Progenitor cell of endocrine pancreas (in vitro differentiated cells): ENCODE data around the gene OOSP2. TPM values are rescaled to one million over a fixed set of nuclear protein-coding genes. Genes with fewer than 3 reads are reported as not detected.

Source experiments
- DNase-seq: peaks from one replicate; pipeline ENCODE4 v3.0.0; 2021; ENCODE audit warnings: low spot score; ENCODE audit not compliant: unreplicated experiment
- H3K27ac Mint-ChIP-seq: 2 replicates; pipeline ENCODE4 v1.8.0; 2021; ENCODE audit warnings: mild to moderate bottlenecking, moderate library complexity, mixed read lengths
- H3K27me3 Mint-ChIP-seq: 2 replicates; pipeline ENCODE4 v1.8.0; 2021; ENCODE audit warnings: mixed read lengths
- H3K36me3 Mint-ChIP-seq: 2 replicates; pipeline ENCODE4 v1.8.0; 2022; ENCODE audit warnings: mixed read lengths; ENCODE audit not compliant: insufficient read depth
- H3K4me1 Mint-ChIP-seq: 2 replicates; pipeline ENCODE4 v1.8.0; 2021; ENCODE audit warnings: low read depth, mixed read lengths
- H3K4me3 Mint-ChIP-seq: 2 replicates; pipeline ENCODE4 v1.8.0; 2021; ENCODE audit warnings: low read depth, mild to moderate bottlenecking, moderate library complexity, mixed read lengths
- H3K9me3 Mint-ChIP-seq: 2 replicates; pipeline ENCODE4 v1.8.0; 2021; ENCODE audit warnings: low read depth, mixed read lengths
- CTCF ChIP-seq: fragments of 200-600 bp; sonication (generic); IDR thresholded peaks from one replicate; pipeline ENCODE4 v1.5.0; 2021; ENCODE audit warnings: antibody characterized with exemption, mild to moderate bottlenecking; ENCODE audit not compliant: unreplicated experiment
- total RNA-seq: library from RNA; stranded (reverse); gene quantifications from 2 replicates; pipeline ENCODE4 v1.2.1, GENCODE V29; 2021

Gene OOSP2
- total RNA-seq, 1 donor from 2014 or later: not detected

DNA sequence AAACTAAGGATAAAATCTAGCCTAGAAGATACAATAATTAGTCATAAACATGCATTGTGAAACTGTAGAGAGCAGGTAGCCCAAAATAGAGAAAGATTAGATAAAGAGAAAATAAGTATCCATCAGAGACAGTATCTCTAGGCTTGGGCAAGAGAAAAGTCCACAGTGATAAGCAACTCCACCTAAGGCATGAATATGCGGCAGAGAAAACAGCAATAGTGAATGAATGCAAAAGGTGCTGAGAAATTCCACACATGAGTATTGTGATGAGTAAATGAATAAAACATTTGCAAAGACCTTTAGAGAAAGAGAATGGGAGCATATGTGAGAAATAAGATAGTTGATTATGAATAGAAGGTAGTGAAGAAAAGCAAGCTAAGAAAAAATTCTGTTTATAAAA is 57.0 kb downstream of the OOSP2 start:
- Mint-ChIP-seq H3K4me1 (peaks cover 8% of the 10 kb centered on the region), H3K27ac (no peak overlapping the region), H3K36me3 (no peaks in the 10 kb centered on the region), H3K4me3 (no peak overlapping the region), H3K9me3 (peaks cover 12% of the 10 kb centered on the region), H3K27me3 (no peaks in the 10 kb centered on the region)
- DNase-seq: no peak
- no peak for TF ChIP-seq CTCF

Other genes starting within 250 kb of the OOSP2 start
- gene MRPL16, start 229.6 kb upstream of the OOSP2 start, total RNA-seq: 44.2 and 44.7 TPM in 2 replicates
- gene CBLIF, start 194.9 kb upstream of the OOSP2 start, total RNA-seq: 17.9 and 27.1 TPM in 2 replicates
- 3.2 and 3.5 TPM in 2 replicates for gene TCN1, start 173.9 kb upstream of the OOSP2 start, total RNA-seq
- 0.49 TPM in 1 of 2 replicates, not detected in the other for gene OOSP3, start 161.6 kb upstream of the OOSP2 start, total RNA-seq
- not detected in 2 replicates for gene OOSP1, start 102.0 kb upstream of the OOSP2 start, total RNA-seq
- not detected in 2 replicates for gene OOSP4A, start 76.4 kb upstream of the OOSP2 start, total RNA-seq
- gene OOSP4B, start 23.2 kb upstream of the OOSP2 start, total RNA-seq: not detected in 2 replicates
- not detected in 2 replicates for gene MS4A3, start 16.3 kb downstream of the OOSP2 start, total RNA-seq
- not detected in 2 replicates for gene MS4A2, start 48.3 kb downstream of the OOSP2 start, total RNA-seq
- not detected in 2 replicates for gene MS4A6A, start 142.7 kb downstream of the OOSP2 start, total RNA-seq
- gene MS4A4E, start 202.7 kb downstream of the OOSP2 start, total RNA-seq: not detected in 2 replicates
- gene MS4A4A, start 240.3 kb downstream of the OOSP2 start, total RNA-seq: 0.33 TPM in 1 of 2 replicates, not detected in the other